ES-I3 (cell line): ENCODE data around the gene IL2RG.
A peak's percentile ranks its signal among the peaks of the same experiment; 100 is the strongest.

Source experiments
- H3K36me3 ChIP-seq: 2 replicates; pipeline ENCODE4 v1.6.1; 2013; ENCODE audit warnings: mild to moderate bottlenecking, low read length, control low read depth, moderate library complexity; ENCODE audit not compliant: insufficient read depth
- H3K4me1 ChIP-seq: 2 replicates; pipeline ENCODE4 v1.6.1; 2013; ENCODE audit warnings: mild to moderate bottlenecking, control low read depth, low read length; ENCODE audit not compliant: insufficient read depth
- H3K9ac ChIP-seq: 2 replicates; pipeline ENCODE4 v1.6.1; 2013; ENCODE audit warnings: low read depth, mild to moderate bottlenecking, low read length, moderate library complexity
- H3K9me3 ChIP-seq: 2 replicates; pipeline ENCODE4 v1.6.1; 2013; ENCODE audit warnings: mild to moderate bottlenecking, low read length, moderate library complexity; ENCODE audit not compliant: control insufficient read depth, insufficient read depth

The IL2RG gene

GRCh38 chrX:71068044-71068918 lies 43.1 kb downstream of the IL2RG start, which contains the start of gene SNX12:
TSS of gene SNX12 (minus strand) at chrX:71068334. CDS start at chrX:71068306, 28 bp downstream.
- Histone ChIP-seq H3K36me3 (no peaks in the 10 kb centered on the region), H3K9me3 (no peaks in the 10 kb centered on the region), H3K9ac (peak within 1 kb of the TSS; percentile 80), H3K4me1 (no peaks in the 10 kb centered on the region)

GRCh38 chrX:71067712-71068043 lies 43.7 kb downstream of the IL2RG start:
- Histone ChIP-seq H3K9me3 (no peaks in the 10 kb centered on the region), H3K4me1 (no peaks in the 10 kb centered on the region), H3K36me3 (peaks cover 4% of the 10 kb centered on the region; the same call in 1 of the 2 replicates), H3K9ac (peak overlapping the region; percentile 80)

- Histone ChIP-seq H3K4me1 (no peaks in the 10 kb centered on the region), H3K9me3 (no peaks in the 10 kb centered on the region), H3K9ac (peak overlapping the region; percentile 80; the same call in 1 of the 2 replicates), H3K36me3 (peaks cover 4% of the 10 kb centered on the region; the same call in 1 of the 2 replicates)
Measured at GRCh38 chrX:71067089-71067488, 44.3 kb downstream of the IL2RG start.

GRCh38 chrX:71060127-71060526 lies 51.2 kb downstream of the IL2RG start:
- H3K36me3 ChIP-seq = peaks cover 7% of the 10 kb centered on the region
- no peak overlapping the region for H3K9ac ChIP-seq
- H3K4me1 ChIP-seq = no peaks in the 10 kb centered on the region
- H3K9me3 ChIP-seq = no peaks in the 10 kb centered on the region

DNA sequence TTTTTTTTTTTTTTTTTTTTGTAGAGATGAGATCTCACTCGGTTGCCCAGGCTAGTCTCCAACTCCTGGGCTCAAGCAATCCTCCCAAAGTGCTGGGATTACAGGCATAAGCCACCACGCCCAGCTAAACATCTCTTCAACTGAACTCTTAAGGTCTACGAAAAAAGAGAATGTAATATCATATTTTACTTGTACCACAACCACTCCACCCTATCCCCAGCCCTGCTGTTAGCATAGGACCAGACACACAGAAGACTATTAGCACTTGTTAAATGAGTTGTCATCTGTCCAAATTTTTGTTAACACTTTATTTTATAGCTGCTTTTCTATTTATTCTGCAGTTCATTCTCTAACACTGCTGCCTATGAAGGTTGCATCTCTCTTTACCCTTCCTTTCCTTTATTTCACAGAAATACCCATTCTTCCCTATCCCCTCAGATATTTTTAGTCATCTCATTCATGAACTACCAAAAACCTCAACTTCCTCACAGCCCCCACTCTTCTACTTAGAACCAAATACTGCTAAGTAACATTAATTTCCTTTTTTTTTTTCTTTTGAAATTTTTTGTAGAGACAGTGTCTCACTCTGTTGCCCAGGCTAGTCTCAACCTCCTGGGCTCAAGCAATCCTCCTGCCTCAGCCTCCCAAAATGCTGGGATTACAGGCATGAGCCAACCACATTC lies 53.4 kb downstream of the IL2RG start:
- Histone ChIP-seq H3K36me3 (peaks cover 6% of the 10 kb centered on the region), H3K9ac (no peak overlapping the region), H3K4me1 (no peaks in the 10 kb centered on the region), H3K9me3 (no peaks in the 10 kb centered on the region)
